ENCODE measurements around the gene AMH. TPM values are rescaled to one million over a fixed set of nuclear protein-coding genes. Genes with fewer than 3 reads are reported as not detected.

AMH gene
- polyA plus RNA-seq, 4 donors, result 1.1 to 3.0 (median 2.0) TPM

- FAIRE-seq (no peak), DNase-seq (no peak)
- Histone ChIP-seq H3K9me3 (ENCODE audit: control insufficient read depth in 2 of 2, insufficient read depth in 1 of 2, low read depth in 1 of 2, low read length in 1 of 2) (no peaks in the 10 kb centered on the region), H3K36me3 (ENCODE audit: control insufficient read depth in 3 of 3, insufficient read depth in 2 of 3, low read depth in 1 of 3, low read length in 3 of 3) (peaks cover 28 to 62% (median 41%) of the 10 kb centered on the region in 3 donors), H3K4me1 (ENCODE audit: control insufficient read depth in 3 of 3, insufficient read depth in 2 of 3, low read depth in 1 of 3, low read length in 2 of 3) (peaks cover 0 to 43% (median 6%) of the 10 kb centered on the region in 3 donors), H3K27me3 (ENCODE audit: control insufficient read depth in 3 of 3, insufficient read depth in 3 of 3, low read length in 3 of 3) (peaks cover 24 to 43% (median 24%) of the 10 kb centered on the region in 3 donors), H3K27ac (ENCODE audit: low read depth in 1 of 3, low read length in 2 of 3) (no peak overlapping the region), H3K4me3 (ENCODE audit: low read depth in 1 of 3, low read length in 3 of 3) (no peak overlapping the region)
- WGBS, 3 donors, result 78 to 85% (median 84%) methylated on average over 12 to 21 of the region's 21 CpGs
Measured at GRCh38 chr19:2248136-2249009, 750 bp upstream of the AMH start.

GRCh38 chr19:2249880-2250765 is 1.0 kb downstream of the AMH start:
- H3K36me3 ChIP-seq (ENCODE audit: control insufficient read depth in 3 of 3, insufficient read depth in 2 of 3, low read depth in 1 of 3, low read length in 3 of 3), result peaks cover 22 to 44% (median 25%) of the 10 kb centered on the region in 3 donors
- no peaks in the 10 kb centered on the region for H3K9me3 ChIP-seq (ENCODE audit: control insufficient read depth in 2 of 2, insufficient read depth in 1 of 2, low read depth in 1 of 2, low read length in 1 of 2)
- DNase-seq, result no peak
- H3K4me3 ChIP-seq (ENCODE audit: low read depth in 1 of 3, low read length in 3 of 3), result no peak overlapping the region
- 17 to 24% (median 20%) methylated on average over 38 to 43 of the region's 43 CpGs for WGBS, 3 donors
- FAIRE-seq, result no peak
- H3K4me1 ChIP-seq (ENCODE audit: control insufficient read depth in 3 of 3, insufficient read depth in 2 of 3, low read depth in 1 of 3, low read length in 2 of 3), result peaks cover 0 to 29% (median 0%) of the 10 kb centered on the region in 3 donors
- H3K27me3 ChIP-seq (ENCODE audit: control insufficient read depth in 3 of 3, insufficient read depth in 3 of 3, low read length in 3 of 3), result peaks cover 24 to 55% (median 28%) of the 10 kb centered on the region in 3 donors
- no peak overlapping the region for H3K27ac ChIP-seq (ENCODE audit: low read depth in 1 of 3, low read length in 2 of 3)

GRCh38 chr19:2250766-2251105 is 1.6 kb downstream of the AMH start:
- 0 to 8% (median 7%) methylated on average over 8 to 40 of the region's 40 CpGs for WGBS, 3 donors
- no peaks in the 10 kb centered on the region for H3K9me3 ChIP-seq (ENCODE audit: control insufficient read depth in 2 of 2, insufficient read depth in 1 of 2, low read depth in 1 of 2, low read length in 1 of 2)
- no peak for DNase-seq
- H3K36me3 ChIP-seq (ENCODE audit: control insufficient read depth in 3 of 3, insufficient read depth in 2 of 3, low read depth in 1 of 3, low read length in 3 of 3), result peaks cover 18 to 38% (median 19%) of the 10 kb centered on the region in 3 donors
- peak overlapping the region in 1 of 3 donors; percentile 32 for H3K4me3 ChIP-seq (ENCODE audit: low read depth in 1 of 3, low read length in 3 of 3)
- H3K27ac ChIP-seq (ENCODE audit: low read depth in 1 of 3, low read length in 2 of 3), result no peak overlapping the region
- peaks cover 0 to 29% (median 0%) of the 10 kb centered on the region in 3 donors for H3K4me1 ChIP-seq (ENCODE audit: control insufficient read depth in 3 of 3, insufficient read depth in 2 of 3, low read depth in 1 of 3, low read length in 2 of 3)
- H3K27me3 ChIP-seq (ENCODE audit: control insufficient read depth in 3 of 3, insufficient read depth in 3 of 3, low read length in 3 of 3), result peaks cover 24 to 60% (median 28%) of the 10 kb centered on the region in 3 donors
- FAIRE-seq, result no peak

GRCh38 chr19:2251106-2252054 is 2.3 kb downstream of the AMH start:
- peak overlapping the region in 1 of 3 donors; percentile 32 for H3K4me3 ChIP-seq (ENCODE audit: low read depth in 1 of 3, low read length in 3 of 3)
- 4 to 5% (median 5%) methylated on average over 86 to 125 of the region's 125 CpGs for WGBS, 3 donors
- H3K9me3 ChIP-seq (ENCODE audit: control insufficient read depth in 2 of 2, insufficient read depth in 1 of 2, low read depth in 1 of 2, low read length in 1 of 2), result no peaks in the 10 kb centered on the region
- peaks cover 24 to 67% (median 28%) of the 10 kb centered on the region in 3 donors for H3K27me3 ChIP-seq (ENCODE audit: control insufficient read depth in 3 of 3, insufficient read depth in 3 of 3, low read length in 3 of 3)
- peak in 1 of 2 donors; percentile 67 for DNase-seq
- FAIRE-seq, result no peak
- H3K36me3 ChIP-seq (ENCODE audit: control insufficient read depth in 3 of 3, insufficient read depth in 2 of 3, low read depth in 1 of 3, low read length in 3 of 3), result peaks cover 13 to 32% (median 14%) of the 10 kb centered on the region in 3 donors
- H3K4me1 ChIP-seq (ENCODE audit: control insufficient read depth in 3 of 3, insufficient read depth in 2 of 3, low read depth in 1 of 3, low read length in 2 of 3), result peaks cover 0 to 29% (median 0%) of the 10 kb centered on the region in 3 donors
- no peak overlapping the region for H3K27ac ChIP-seq (ENCODE audit: low read depth in 1 of 3, low read length in 2 of 3)

GRCh38 chr19:2252055-2252796 is 3.1 kb downstream of the AMH start:
- Histone ChIP-seq H3K4me1 (ENCODE audit: control insufficient read depth in 3 of 3, insufficient read depth in 2 of 3, low read depth in 1 of 3, low read length in 2 of 3) (peaks cover 0 to 29% (median 0%) of the 10 kb centered on the region in 3 donors), H3K4me3 (ENCODE audit: low read depth in 1 of 3, low read length in 3 of 3) (peak overlapping the region in 1 of 3 donors; percentile 32), H3K27me3 (ENCODE audit: control insufficient read depth in 3 of 3, insufficient read depth in 3 of 3, low read length in 3 of 3) (peaks cover 24 to 67% (median 28%) of the 10 kb centered on the region in 3 donors), H3K27ac (ENCODE audit: low read depth in 1 of 3, low read length in 2 of 3) (no peak overlapping the region), H3K9me3 (ENCODE audit: control insufficient read depth in 2 of 2, insufficient read depth in 1 of 2, low read depth in 1 of 2, low read length in 1 of 2) (no peaks in the 10 kb centered on the region), H3K36me3 (ENCODE audit: control insufficient read depth in 3 of 3, insufficient read depth in 2 of 3, low read depth in 1 of 3, low read length in 3 of 3) (peaks cover 6 to 23% (median 10%) of the 10 kb centered on the region in 3 donors)
- FAIRE-seq, result no peak
- DNase-seq, result peak in 1 of 2 donors; percentile 66
- WGBS, 3 donors, result 5 to 6% (median 5%) methylated on average over 51 to 74 of the region's 74 CpGs

- Histone ChIP-seq H3K4me3 (ENCODE audit: low read depth in 1 of 3, low read length in 3 of 3) (peak overlapping the region in 2 of 3 donors; percentile 16 to 32), H3K9me3 (ENCODE audit: control insufficient read depth in 2 of 2, insufficient read depth in 1 of 2, low read depth in 1 of 2, low read length in 1 of 2) (no peaks in the 10 kb centered on the region), H3K27ac (ENCODE audit: low read depth in 1 of 3, low read length in 2 of 3) (no peak overlapping the region), H3K4me1 (ENCODE audit: control insufficient read depth in 3 of 3, insufficient read depth in 2 of 3, low read depth in 1 of 3, low read length in 2 of 3) (peaks cover 0 to 29% (median 0%) of the 10 kb centered on the region in 3 donors), H3K27me3 (ENCODE audit: control insufficient read depth in 3 of 3, insufficient read depth in 3 of 3, low read length in 3 of 3) (peaks cover 24 to 67% (median 28%) of the 10 kb centered on the region in 3 donors), H3K36me3 (ENCODE audit: control insufficient read depth in 3 of 3, insufficient read depth in 2 of 3, low read depth in 1 of 3, low read length in 3 of 3) (peaks cover 4 to 18% (median 7%) of the 10 kb centered on the region in 3 donors)
- WGBS, 3 donors, result 2 to 6% (median 6%) methylated on average over 5 to 18 of the region's 18 CpGs
- FAIRE-seq, result no peak
- no peak for DNase-seq
Measured at GRCh38 chr19:2252797-2253105, 3.6 kb downstream of the AMH start.

Data from small intestine (tissue), 7 donors.